Activated T-helper 17 cell treated with anti-CD3 and anti-CD28 coated beads, Interleukin-2, amount 50 U/mL, for 72 hours (primary cell): ENCODE measurements around the gene GPC5. TPM values are rescaled to one million over a fixed set of nuclear protein-coding genes. Genes with fewer than 3 reads are reported as not detected.
"Not testable (repeated sequence)": the region's sequence is repeated elsewhere in the genome, so short reads cannot be mapped to it uniquely, and the experiment has no call there.

Experiments
- ATAC-seq: fragments of 150-1000 bp; cut with Tn5 transposase; replicated peaks from 2 replicates; pipeline ENCODE4 v1.10.0; 2021; ENCODE audit warnings: mild to moderate bottlenecking, moderate library complexity
- H3K27ac Mint-ChIP-seq: one replicate; pipeline ENCODE4 v1.8.0; 2022; ENCODE audit warnings: mixed read lengths
- H3K27me3 Mint-ChIP-seq: one replicate; pipeline ENCODE4 v1.8.0; 2022; ENCODE audit warnings: mixed read lengths
- H3K36me3 Mint-ChIP-seq: one replicate; pipeline ENCODE4 v1.8.0; 2022; ENCODE audit warnings: low read depth, mild to moderate bottlenecking, mixed read lengths
- H3K4me1 Mint-ChIP-seq: one replicate; pipeline ENCODE4 v1.8.0; 2022; ENCODE audit warnings: mixed read lengths
- H3K4me3 Mint-ChIP-seq: one replicate; pipeline ENCODE4 v1.8.0; 2022; ENCODE audit warnings: mild to moderate bottlenecking, mixed read lengths
- H3K9me3 Mint-ChIP-seq: one replicate; pipeline ENCODE4 v1.8.0; 2022; ENCODE audit warnings: mixed read lengths
- total RNA-seq, 2 donors: library from RNA; stranded (reverse); gene quantifications; one replicate each; pipeline ENCODE4 v1.2.3, GENCODE V29; 2022

GPC5 gene
- total RNA-seq, 2 donors from 2014 or later: 0.09 to 0.29 TPM

DNA sequence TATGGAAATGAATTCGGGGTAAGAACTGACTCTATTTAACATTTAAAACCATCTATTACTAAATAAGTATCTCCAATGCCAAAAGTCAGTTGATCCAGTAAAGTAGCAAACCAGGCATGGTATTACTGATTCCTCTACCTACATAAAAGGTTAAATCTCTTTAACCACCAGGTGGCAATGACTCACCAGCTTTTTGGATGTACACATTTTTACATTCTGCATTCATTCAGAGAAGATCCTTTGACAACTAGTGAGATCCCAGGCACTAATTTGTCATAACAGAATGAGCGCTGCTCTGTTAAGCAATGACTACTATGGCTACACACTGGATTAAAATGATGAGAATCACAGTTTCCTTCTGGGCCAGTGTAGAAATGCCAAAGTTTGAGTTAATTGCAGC, 1498.4 kb downstream of the GPC5 start:
- H3K4me3 Mint-ChIP-seq: no peak overlapping the region
- ATAC-seq: no peak
- no peaks in the 10 kb centered on the region for H3K36me3 Mint-ChIP-seq
- H3K4me1 Mint-ChIP-seq: no peaks in the 10 kb centered on the region
- H3K27me3 Mint-ChIP-seq: peaks cover 5% of the 10 kb centered on the region
- peaks cover 8% of the 10 kb centered on the region for H3K9me3 Mint-ChIP-seq
- H3K27ac Mint-ChIP-seq: no peak overlapping the region

DNA sequence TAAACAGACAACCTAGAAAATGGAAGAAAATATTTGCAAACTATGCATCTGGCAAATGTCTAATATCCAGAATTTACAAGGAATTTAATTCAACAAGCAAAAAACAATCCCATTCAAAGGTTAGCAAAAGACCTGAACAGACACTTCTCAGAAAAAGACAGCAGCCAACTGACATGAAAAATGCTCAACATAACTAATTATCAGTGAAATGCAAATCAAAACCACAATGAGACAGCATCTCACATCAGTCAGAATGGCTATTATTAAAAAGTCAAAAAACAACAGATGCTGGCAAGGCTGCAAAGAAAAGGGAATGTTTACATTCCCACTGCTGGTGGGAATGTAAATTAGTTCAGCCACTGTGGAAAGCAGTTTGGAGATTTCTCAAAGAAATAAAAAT, 1500.5 kb downstream of the GPC5 start:
- ATAC-seq, H3K27ac Mint-ChIP-seq, H3K36me3 Mint-ChIP-seq, H3K4me3 Mint-ChIP-seq, H3K4me1 Mint-ChIP-seq, H3K27me3 Mint-ChIP-seq, H3K9me3 Mint-ChIP-seq: not testable (repeated sequence)

DNA sequence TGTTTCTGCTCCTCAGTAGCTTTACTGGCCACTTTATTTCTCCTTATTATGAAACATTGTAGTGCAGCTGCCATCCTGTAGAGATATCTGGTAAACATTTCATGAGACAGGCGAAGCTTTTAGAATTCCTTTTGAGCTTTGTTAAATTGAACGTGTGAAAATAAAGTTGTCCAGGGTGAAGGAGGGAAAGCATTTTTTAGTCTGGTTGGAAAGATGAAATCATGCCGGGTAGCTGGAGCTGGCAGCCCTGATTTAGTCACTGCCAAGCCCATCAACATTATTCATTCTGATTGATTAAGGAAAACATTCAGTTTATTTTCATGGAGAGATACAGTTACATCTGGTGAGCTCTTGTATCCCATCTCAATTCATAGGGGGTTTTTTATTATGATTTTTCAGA, 1502.0 kb downstream of the GPC5 start:
- ATAC-seq: no peak
- no peaks in the 10 kb centered on the region for H3K36me3 Mint-ChIP-seq

DNA sequence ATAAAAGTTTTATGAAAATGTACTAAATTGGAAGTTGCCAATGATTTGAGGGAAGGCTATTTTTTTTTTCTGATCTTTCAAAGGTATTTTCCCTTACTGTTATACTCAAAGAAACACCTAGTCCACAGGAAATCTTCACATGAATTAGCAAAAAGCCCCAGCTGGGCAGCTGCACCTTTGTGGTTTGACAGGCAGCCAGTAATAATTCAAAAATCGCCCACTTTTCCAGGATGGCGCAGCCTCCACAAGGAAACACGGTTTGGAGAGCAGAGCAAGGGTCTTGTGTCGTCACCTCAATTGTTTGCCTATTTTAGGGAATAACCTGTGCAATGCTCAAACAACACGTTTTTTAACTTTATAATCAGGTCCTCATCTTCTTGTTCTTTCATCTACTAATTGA, 1503.3 kb downstream of the GPC5 start:
- Mint-ChIP-seq H3K4me1 (no peaks in the 10 kb centered on the region), H3K36me3 (no peaks in the 10 kb centered on the region), H3K9me3 (peaks cover 8% of the 10 kb centered on the region), H3K4me3 (no peak overlapping the region), H3K27ac (no peak overlapping the region), H3K27me3 (peaks cover 5% of the 10 kb centered on the region)
- ATAC-seq: no peak

More for the DNA sequence above, 1502.0 kb downstream of the GPC5 start:
- peaks cover 8% of the 10 kb centered on the region for H3K9me3 Mint-ChIP-seq
- no peak overlapping the region for H3K27ac Mint-ChIP-seq
- H3K27me3 Mint-ChIP-seq: peaks cover 5% of the 10 kb centered on the region
- H3K4me3 Mint-ChIP-seq: no peak overlapping the region
- no peaks in the 10 kb centered on the region for H3K4me1 Mint-ChIP-seq

DNA sequence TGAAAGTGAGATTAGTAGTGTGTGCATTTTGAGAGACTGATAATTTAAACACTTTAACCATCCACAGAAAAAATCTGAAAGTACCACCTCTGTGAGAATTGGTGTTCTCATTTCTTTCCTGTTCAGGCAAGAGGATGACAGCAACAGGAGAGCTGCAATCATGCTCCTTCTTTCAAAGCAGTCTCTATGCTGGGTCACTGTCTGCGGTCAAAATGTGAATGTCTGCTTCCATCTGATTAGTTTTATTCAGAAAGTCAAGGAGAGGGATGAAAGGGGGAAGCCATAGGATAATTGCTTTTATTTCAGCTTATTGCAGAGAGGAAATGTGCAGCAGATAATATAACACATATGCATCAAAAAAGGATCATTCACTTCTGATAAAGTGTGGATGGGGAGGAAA, 1514.2 kb downstream of the GPC5 start:
- no peaks in the 10 kb centered on the region for H3K4me1 Mint-ChIP-seq
- peaks cover 8% of the 10 kb centered on the region for H3K9me3 Mint-ChIP-seq
- no peak overlapping the region for H3K4me3 Mint-ChIP-seq
- no peak overlapping the region for H3K27ac Mint-ChIP-seq
- no peaks in the 10 kb centered on the region for H3K36me3 Mint-ChIP-seq
- ATAC-seq: no peak
- peaks cover 3% of the 10 kb centered on the region for H3K27me3 Mint-ChIP-seq

DNA sequence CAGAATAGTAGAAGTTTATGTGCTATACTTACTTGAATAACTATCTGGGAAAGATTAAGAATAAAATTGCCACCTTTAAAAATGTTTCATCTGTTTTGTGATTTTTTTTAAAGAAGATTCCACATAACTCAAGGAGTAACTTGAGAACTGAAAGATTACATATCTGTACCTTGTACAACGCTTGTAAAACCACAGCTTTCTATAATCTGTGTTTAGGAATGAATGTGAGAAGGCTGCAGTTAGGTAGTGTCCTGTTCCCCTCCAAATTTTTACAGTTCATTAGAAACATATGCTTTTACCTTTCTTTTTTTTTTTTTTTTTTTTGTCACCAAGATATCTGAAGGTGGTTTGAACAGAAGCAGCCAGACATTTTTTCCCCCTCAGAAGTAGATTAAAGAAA, 1515.4 kb downstream of the GPC5 start:
- Mint-ChIP-seq H3K4me1 (no peaks in the 10 kb centered on the region), H3K36me3 (no peaks in the 10 kb centered on the region), H3K27me3 (peaks cover 3% of the 10 kb centered on the region), H3K4me3 (no peak overlapping the region), H3K27ac (no peak overlapping the region), H3K9me3 (peaks cover 8% of the 10 kb centered on the region)
- no peak for ATAC-seq

Other genes starting within 250 kb of the GPC5 start
- 10 to 100 TPM; 19.1 to 22.0 TPM for gene MIR17HG, start 50.9 kb upstream of the GPC5 start, total RNA-seq